ENCODE measurements around the gene CCL11. TPM values are rescaled to one million over a fixed set of nuclear protein-coding genes. Genes with fewer than 3 reads are reported as not detected.

The CCL11 gene
- total RNA-seq, 8 experiments from 2014 or later, result 0.52 to 0.97 TPM; not detected in 6

GRCh38 chr17:34301986-34302385 lies 16.4 kb downstream of the CCL11 start:
- H3K27ac ChIP-seq, result no peak overlapping the region
- no peaks in the 10 kb centered on the region for H3K4me1 ChIP-seq (replicated peaks in 1 of 2)
- in situ Hi-C loops (cut with MboI; ENCODE audit: low pct_unique_long_range_greater_than_20kb in 2 of 9, low sequenced_read_pairs in 9 of 9, unreplicated experiment in 9 of 9), result no loop called here
- WGBS, 10 experiments, result 20 to 100% (median 76%) methylated on average over 1 to 2 of the region's 2 CpGs; no CpG with 5 or more reads in 2 of the 10 experiments
- ATAC-seq (replicated peaks in 6 of 8), result no peak
- no peak overlapping the region for H3K4me3 ChIP-seq

GRCh38 chr17:34302636-34303035 lies 17.1 kb downstream of the CCL11 start:
- in situ Hi-C loops (cut with MboI; ENCODE audit: low pct_unique_long_range_greater_than_20kb in 2 of 9, low sequenced_read_pairs in 9 of 9, unreplicated experiment in 9 of 9), result no loop called here

GRCh38 chr17:34303606-34304005 lies 18.1 kb downstream of the CCL11 start:
- no peaks in the 10 kb centered on the region for H3K4me1 ChIP-seq (replicated peaks in 1 of 2)
- in situ Hi-C loops (cut with MboI; ENCODE audit: low pct_unique_long_range_greater_than_20kb in 2 of 9, low sequenced_read_pairs in 9 of 9, unreplicated experiment in 9 of 9), result no loop called here
- no peak overlapping the region for H3K4me3 ChIP-seq
- WGBS, 10 experiments, result 47 to 100% (median 89%) methylated on average over 1 to 2 of the region's 2 CpGs; no CpG with 5 or more reads in 4 of the 10 experiments
- H3K27ac ChIP-seq, result no peak overlapping the region
- ATAC-seq (replicated peaks in 6 of 8), result no peak

More at GRCh38 chr17:34302636-34303035, 17.1 kb downstream of the CCL11 start:
- Histone ChIP-seq H3K4me3 (no peak overlapping the region), H3K27ac (no peak overlapping the region), H3K4me1 (replicated peaks in 1 of 2) (no peaks in the 10 kb centered on the region)
- ATAC-seq (replicated peaks in 6 of 8), result no peak
- WGBS, 10 experiments, result 40 to 78% (median 63%) methylated on average over 1 of the region's 1 CpG; no CpG with 5 or more reads in 7 of the 10 experiments

GRCh38 chr17:34305061-34305460 lies 19.5 kb downstream of the CCL11 start:
- in situ Hi-C loops (cut with MboI; ENCODE audit: low pct_unique_long_range_greater_than_20kb in 2 of 9, low sequenced_read_pairs in 9 of 9, unreplicated experiment in 9 of 9), result loop anchor here in 1 of 9 experiments (5.0 kb wide), 1 partner anchor 103 kb away; no protein-coding TSS in a partner anchor
- ATAC-seq (replicated peaks in 6 of 8), result no peak
- H3K4me3 ChIP-seq, result no peak overlapping the region
- 60 to 100% (median 83%) methylated on average over 1 to 4 of the region's 4 CpGs; no CpG with 5 or more reads in 2 of the 10 experiments for WGBS, 10 experiments
- H3K4me1 ChIP-seq (replicated peaks in 1 of 2), result no peaks in the 10 kb centered on the region
- H3K27ac ChIP-seq, result no peak overlapping the region

- Histone ChIP-seq H3K27ac (no peak overlapping the region), H3K4me3 (no peak overlapping the region), H3K4me1 (replicated peaks in 1 of 2) (no peaks in the 10 kb centered on the region)
- in situ Hi-C loops (cut with MboI; ENCODE audit: low pct_unique_long_range_greater_than_20kb in 2 of 9, low sequenced_read_pairs in 9 of 9, unreplicated experiment in 9 of 9), result loop anchor here in 1 of 9 experiments (5.0 kb wide), 1 partner anchor 103 kb away; no protein-coding TSS in a partner anchor
- no peak for ATAC-seq (replicated peaks in 6 of 8)
These were observed 20.1 kb downstream of the CCL11 start for GRCh38 chr17:34305606-34306005.

GRCh38 chr17:34306466-34306865 lies 20.9 kb downstream of the CCL11 start:
- WGBS, 10 experiments, result 26 to 70% (median 40%) methylated on average over 1 to 3 of the region's 3 CpGs; no CpG with 5 or more reads in 4 of the 10 experiments
- Histone ChIP-seq H3K4me1 (replicated peaks in 1 of 2) (no peaks in the 10 kb centered on the region), H3K4me3 (no peak overlapping the region), H3K27ac (no peak overlapping the region)
- ATAC-seq (replicated peaks in 6 of 8), result peak in 4 of 8 experiments; percentile 35 to 98 (median 90)
- in situ Hi-C loops (cut with MboI; ENCODE audit: low pct_unique_long_range_greater_than_20kb in 2 of 9, low sequenced_read_pairs in 9 of 9, unreplicated experiment in 9 of 9), result loop anchor here in 1 of 9 experiments (5.0 kb wide), 1 partner anchor 104 kb away; no protein-coding TSS in a partner anchor

- ATAC-seq (replicated peaks in 6 of 8), result peak in 2 of 8 experiments; percentile 14 to 25
- Histone ChIP-seq H3K4me3 (no peak overlapping the region), H3K4me1 (replicated peaks in 1 of 2) (no peaks in the 10 kb centered on the region), H3K27ac (no peak overlapping the region)
- in situ Hi-C loops (cut with MboI; ENCODE audit: low pct_unique_long_range_greater_than_20kb in 2 of 9, low sequenced_read_pairs in 9 of 9, unreplicated experiment in 9 of 9), result loop anchor here in 1 of 9 experiments (5.0 kb wide), 1 partner anchor 105 kb away; no protein-coding TSS in a partner anchor
- WGBS, 10 experiments, result 0 to 100% (median 45%) methylated on average over 1 to 3 of the region's 3 CpGs; no CpG with 5 or more reads in 2 of the 10 experiments
These were observed 21.6 kb downstream of the CCL11 start for GRCh38 chr17:34307110-34307509.

- ATAC-seq (replicated peaks in 6 of 8), result no peak
- Histone ChIP-seq H3K4me1 (replicated peaks in 1 of 2) (no peaks in the 10 kb centered on the region), H3K27ac (no peak overlapping the region), H3K4me3 (no peak overlapping the region)
- in situ Hi-C loops (cut with MboI; ENCODE audit: low pct_unique_long_range_greater_than_20kb in 2 of 9, low sequenced_read_pairs in 9 of 9, unreplicated experiment in 9 of 9), result loop anchor here in 1 of 9 experiments (5.0 kb wide), 1 partner anchor 106 kb away; no protein-coding TSS in a partner anchor
These were observed 22.8 kb downstream of the CCL11 start for GRCh38 chr17:34308371-34308770.

- WGBS, 10 experiments, result 50 to 90% (median 78%) methylated on average over 2 to 7 of the region's 7 CpGs
- Histone ChIP-seq H3K4me1 (replicated peaks in 1 of 2) (no peaks in the 10 kb centered on the region), H3K4me3 (no peak overlapping the region), H3K27ac (no peak overlapping the region)
- ATAC-seq (replicated peaks in 6 of 8), result no peak
- in situ Hi-C loops (cut with MboI; ENCODE audit: low pct_unique_long_range_greater_than_20kb in 2 of 9, low sequenced_read_pairs in 9 of 9, unreplicated experiment in 9 of 9), result loop anchor here in 1 of 9 experiments (10.0 kb wide), 1 partner anchor 46 kb away; no protein-coding TSS in a partner anchor
These were observed 25.7 kb downstream of the CCL11 start for GRCh38 chr17:34311291-34311690.

- 13 to 75% (median 52%) methylated on average over 2 to 5 of the region's 5 CpGs for WGBS, 10 experiments
- in situ Hi-C loops (cut with MboI; ENCODE audit: low pct_unique_long_range_greater_than_20kb in 2 of 9, low sequenced_read_pairs in 9 of 9, unreplicated experiment in 9 of 9), result loop anchor here in 1 of 9 experiments (10.0 kb wide), 1 partner anchor 47 kb away; no protein-coding TSS in a partner anchor
- Histone ChIP-seq H3K4me3 (no peak overlapping the region), H3K27ac (no peak overlapping the region), H3K4me1 (replicated peaks in 1 of 2) (no peaks in the 10 kb centered on the region)
- peak in 2 of 8 experiments; percentile 46 to 66 for ATAC-seq (replicated peaks in 6 of 8)
These were observed 26.5 kb downstream of the CCL11 start for GRCh38 chr17:34312080-34312479.

- in situ Hi-C loops (cut with MboI; ENCODE audit: low pct_unique_long_range_greater_than_20kb in 2 of 9, low sequenced_read_pairs in 9 of 9, unreplicated experiment in 9 of 9), result loop anchor here in 1 of 9 experiments (10.0 kb wide), 1 partner anchor 48 kb away; no protein-coding TSS in a partner anchor
- ATAC-seq (replicated peaks in 6 of 8), result peak in 1 of 8 experiments; percentile 46
- H3K4me3 ChIP-seq, result no peak overlapping the region
- no peaks in the 10 kb centered on the region for H3K4me1 ChIP-seq (replicated peaks in 1 of 2)
- WGBS, 10 experiments, result 20 to 95% (median 79%) methylated on average over 1 to 4 of the region's 4 CpGs; no CpG with 5 or more reads in 1 of the 10 experiments
- no peak overlapping the region for H3K27ac ChIP-seq
These were observed 27.6 kb downstream of the CCL11 start for GRCh38 chr17:34313164-34313563.

GRCh38 chr17:34314279-34314678 lies 28.7 kb downstream of the CCL11 start:
- no peaks in the 10 kb centered on the region for H3K4me1 ChIP-seq (replicated peaks in 1 of 2)
- H3K27ac ChIP-seq, result no peak overlapping the region
- H3K4me3 ChIP-seq, result no peak overlapping the region
- in situ Hi-C loops (cut with MboI; ENCODE audit: low pct_unique_long_range_greater_than_20kb in 2 of 9, low sequenced_read_pairs in 9 of 9, unreplicated experiment in 9 of 9), result loop anchor here in 1 of 9 experiments (10.0 kb wide), 1 partner anchor 49 kb away; no protein-coding TSS in a partner anchor
- peak in 3 of 8 experiments; percentile 46 to 61 (median 59) for ATAC-seq (replicated peaks in 6 of 8)
- WGBS, 10 experiments, result 0 to 100% (median 38%) methylated on average over 1 to 4 of the region's 4 CpGs; no CpG with 5 or more reads in 2 of the 10 experiments

GRCh38 chr17:34318474-34318873 lies 32.9 kb downstream of the CCL11 start:
- Histone ChIP-seq H3K4me3 (no peak overlapping the region), H3K4me1 (replicated peaks in 1 of 2) (no peaks in the 10 kb centered on the region), H3K27ac (no peak overlapping the region)
- peak in 3 of 8 experiments; percentile 19 to 31 (median 20) for ATAC-seq (replicated peaks in 6 of 8)
- in situ Hi-C loops (cut with MboI; ENCODE audit: low pct_unique_long_range_greater_than_20kb in 2 of 9, low sequenced_read_pairs in 9 of 9, unreplicated experiment in 9 of 9), result loop anchor here in 1 of 9 experiments (10.0 kb wide), 1 partner anchor 54 kb away; no protein-coding TSS in a partner anchor
- WGBS, 10 experiments, result 40 to 90% (median 67%) methylated on average over 1 to 3 of the region's 3 CpGs; no CpG with 5 or more reads in 2 of the 10 experiments

All from motor neuron (in vitro differentiated cells).